K562 (cell line): ENCODE measurements around the gene CCDC136. TPM values are rescaled to one million over a fixed set of nuclear protein-coding genes. Genes with fewer than 3 reads are reported as not detected.
A peak's percentile ranks its signal among the peaks of the same experiment; 100 is the strongest.

Source experiments
- ATAC-seq: fragments of 200-7000 bp; cut with Tn5 transposase; 3 replicates; pipeline ENCODE4 v1.9.1; 2020; ENCODE audit warnings: moderate library complexity
- BruUV-seq: library from RNA; stranded (reverse); fragments of 400-500 nt; replicated peaks from 2 replicates; lab custom pipeline; 2021; lab: Mats Ljungman, UMichigan
- CTCF ChIA-PET: fragments of 300-600 bp; formaldehyde crosslinking; extraction: SDS; loops from one replicate; lab custom pipeline; 2021; ENCODE audit warnings: low intra/inter-chr PET ratio; lab: Yijun Ruan, JAX
- POLR2A ChIA-PET: fragments of 300-600, 350-650 bp; sonication (Branson Sonifier 250); formaldehyde crosslinking; extraction: SDS; loops from one replicate; lab custom pipeline; 2021; ENCODE audit warnings: antibody characterized with exemption, inconsistent platforms; lab: Yijun Ruan, JAX
- DNase-seq, 4 experiments: peaks; one replicate each; pipeline versions ENCODE4 v3.0.0 to v3.0.0-alpha.2; 2011 to 2018; ENCODE audit warnings: low spot score in 3 of 4, mixed read lengths in 3 of 4; ENCODE audit errors: extremely low read depth in 1 of 4
- FAIRE-seq: peaks from 2 replicates; lab custom pipeline; 2011; peaks lifted over from hg19 to GRCh38; lab: Jason Lieb, UNC
- H2AFZ ChIP-seq: 2 replicates; pipeline ENCODE4 v1.6.0; 2011; ENCODE audit warnings: low read depth, low read length, control low read depth, inconsistent platforms
- H3K27ac ChIP-seq: fragments of 200-600 bp; 3 replicates; pipeline ENCODE4 v1.8.0; 2011; ENCODE audit warnings: low read depth, mild to moderate bottlenecking, control low read depth, inconsistent platforms, low read length, moderate library complexity, mixed read lengths; ENCODE audit errors: extremely low read depth
- H3K27me3 ChIP-seq, 2 experiments: fragments of 300-600 bp in 1 of 2; 2 replicates in 1 of 2; 3 replicates in 1 of 2; pipeline versions ENCODE4 v1.6.0 to v1.8.0; 2011; ENCODE audit warnings: inconsistent platforms in 2 of 2, low read length in 2 of 2, mild to moderate bottlenecking in 1 of 2, mixed read lengths in 1 of 2, moderate library complexity in 1 of 2; ENCODE audit not compliant: control insufficient read depth in 2 of 2, insufficient read depth in 2 of 2
- H3K36me3 ChIP-seq: fragments of 300-600 bp; 3 replicates; pipeline ENCODE4 v1.8.0; 2011; ENCODE audit warnings: mild to moderate bottlenecking, low read length, inconsistent platforms; ENCODE audit not compliant: control insufficient read depth, insufficient read depth
- H3K4me1 ChIP-seq, 2 experiments: fragments of 200-600 bp in 1 of 2; replicated peaks in 1 of 2; 2 replicates in 1 of 2; 3 replicates in 1 of 2; pipeline versions ENCODE4 v1.5.1 to v1.8.0; 2011; ENCODE audit warnings: inconsistent platforms in 2 of 2, low read length in 2 of 2, mild to moderate bottlenecking in 1 of 2, mixed read lengths in 1 of 2, moderate library complexity in 1 of 2; ENCODE audit not compliant: control insufficient read depth in 2 of 2, insufficient read depth in 2 of 2
- H3K4me2 ChIP-seq: 2 replicates; pipeline ENCODE4 v1.6.1; 2011; ENCODE audit warnings: low read length, control low read depth, inconsistent platforms, mixed read lengths; ENCODE audit not compliant: insufficient read depth
- H3K4me3 ChIP-seq: fragments of 200-600 bp; sonication (generic), shearing (Covaris generic); 2 replicates; pipeline ENCODE4 v1.5.1; 2016; ENCODE audit warnings: control low read depth, inconsistent platforms
- H3K79me2 ChIP-seq: fragments of 200-600 bp; 3 replicates; pipeline ENCODE4 v1.8.0; 2011; ENCODE audit warnings: low read length, inconsistent platforms; ENCODE audit not compliant: control insufficient read depth, insufficient read depth
- H3K9ac ChIP-seq, 2 experiments: 2 replicates each; pipeline versions ENCODE4 v1.6.0 to v1.6.1; 2011; ENCODE audit warnings: low read depth in 2 of 2, low read length in 2 of 2, control low read depth in 1 of 2, inconsistent platforms in 1 of 2, mild to moderate bottlenecking in 1 of 2, mixed read lengths in 1 of 2; ENCODE audit not compliant: insufficient read depth in 1 of 2
- H3K9me1 ChIP-seq: one replicate; pipeline ENCODE4 v1.6.0; 2011; ENCODE audit warnings: inconsistent platforms, mild to moderate bottlenecking, low read length, moderate library complexity; ENCODE audit not compliant: control insufficient read depth, insufficient read depth
- H3K9me3 ChIP-seq: replicated peaks from 2 replicates; pipeline ENCODE4 v1.5.1; 2011; ENCODE audit warnings: low read depth, low read length, inconsistent platforms; ENCODE audit not compliant: control insufficient read depth, insufficient read depth
- H4K20me1 ChIP-seq: replicated peaks from 2 replicates; pipeline ENCODE4 v1.6.1; 2011; ENCODE audit warnings: low read length, inconsistent platforms, mixed read lengths; ENCODE audit not compliant: control insufficient read depth, insufficient read depth
- DMBX1 ChIP-seq: fragments of 250-450 bp; sonication (Bioruptor Pico); IDR thresholded peaks from 2 replicates; pipeline ENCODE4 v1.8.0; 2022; ENCODE audit warnings: inconsistent platforms, mild to moderate bottlenecking, moderate library complexity, borderline replicate concordance
- HEY1 ChIP-seq: fragments of 250-450 bp; sonication (Bioruptor Pico); IDR thresholded peaks from 2 replicates; pipeline ENCODE4 v1.5.0; 2020; ENCODE audit warnings: mild to moderate bottlenecking, moderate library complexity, borderline replicate concordance
- KLF1 ChIP-seq: fragments of 450-650 bp; IDR thresholded peaks from 2 replicates; pipeline ENCODE4 v1.6.1; 2016; ENCODE audit warnings: missing genetic modification characterization, missing compliant biosample characterization
- NRF1 ChIP-seq, 2 experiments: fragments of 450-650 bp; IDR thresholded peaks in 1 of 2; conservative IDR thresholded peaks in 1 of 2; 2 replicates each; pipeline ENCODE4 v1.6.1; 2014; ENCODE audit warnings: mild to moderate bottlenecking in 2 of 2
- PCBP2 ChIP-seq: fragments of 200-400 bp; formaldehyde crosslinking; IDR thresholded peaks from 2 replicates; pipeline ENCODE4 v1.6.1; 2018; ENCODE audit warnings: low read length, low read depth, mild to moderate bottlenecking, moderate library complexity; ENCODE audit not compliant: poor library complexity, severe bottlenecking
- POLR2G ChIP-seq: fragments of 200-400 bp; formaldehyde crosslinking; IDR thresholded peaks from 2 replicates; pipeline ENCODE4 v1.6.1; 2017; ENCODE audit warnings: low read depth, mild to moderate bottlenecking, antibody characterized with exemption, low read length, moderate library complexity
- RBFOX2 ChIP-seq: fragments of 200-400 bp; formaldehyde crosslinking; IDR thresholded peaks from 2 replicates; pipeline ENCODE4 v1.6.1; 2017; ENCODE audit warnings: low read depth, mild to moderate bottlenecking, low read length, moderate library complexity
- RHOXF2B ChIP-seq: fragments of 250-450 bp; sonication (Bioruptor Pico); conservative IDR thresholded peaks from 2 replicates; pipeline ENCODE4 v1.5.1; 2021
- ZBTB7A ChIP-seq: IDR thresholded peaks from 2 replicates; pipeline ENCODE4 v1.6.1; 2011; ENCODE audit warnings: low read depth, mild to moderate bottlenecking, low read length, moderate library complexity, borderline replicate concordance; ENCODE audit not compliant: control insufficient read depth
- ZNF140 ChIP-seq: fragments of 250-450 bp; sonication (Bioruptor Pico); IDR thresholded peaks from 2 replicates; pipeline ENCODE4 v1.8.0; 2021; ENCODE audit warnings: moderate library complexity, mild to moderate bottlenecking, inconsistent platforms
- ZNF197 ChIP-seq: fragments of 200-800 bp; sonication (Bioruptor generic); IDR thresholded peaks from 2 replicates; pipeline ENCODE4 v1.6.1; 2016; ENCODE audit warnings: low read depth, missing genetic modification characterization, missing compliant biosample characterization
- ZNF75A ChIP-seq: fragments of 450-650 bp; formaldehyde crosslinking; IDR thresholded peaks from 2 replicates; pipeline ENCODE4 v1.4.0; 2020; ENCODE audit warnings: mild to moderate bottlenecking
- WGBS: fragments of 100-300 bp; shearing (Covaris generic); methylation state at CpG from one replicate; pipeline ENCODE4 v1.1.6; 2016; ENCODE audit warnings: low coverage, mixed read lengths; ENCODE audit not compliant: insufficient coverage; ENCODE audit errors: missing lambda C conversion rate; 5-methylcytosine and 5-hydroxymethylcytosine counted together
- in situ Hi-C: fragments of 300-500 bp; cut with MboI; formaldehyde crosslinking; loops from 4 replicates; pipeline ENCODE4 v1.15.0; 2018; ENCODE audit warnings: inconsistent platforms, mixed read lengths
- intact Hi-C: fragments of 100-400 bp; cut with micrococcal nuclease; formaldehyde crosslinking; loops from 2 replicates; pipeline ENCODE4 v1.14.2; 2022
- polyA plus RNA-seq, 8 experiments: library from polyadenylated mRNA; depleted of rRNA in 4 of 8; stranded (reverse) in 5 of 8; unstranded in 3 of 8; fragments of >200 nt; fragmentation: Nextera tagmentation in 2 of 8; fragmentation: Illumina TruSeq in 1 of 8; extraction: Ambion mirVana in 2 of 8; extraction: Trizol in 1 of 8; gene quantifications; 2 replicates each; pipeline versions ENCODE4 v1.2.1 to v1.2.3, GENCODE V29; 2011 to 2014; ENCODE audit warnings: inconsistent platforms in 1 of 8, missing spikeins in 1 of 8
- total RNA-seq, 7 experiments: library from RNA; depleted of rRNA in 6 of 7; stranded (reverse); fragments of >200 nt in 6 of 7; fragmentation: Illumina TruSeq in 2 of 7; extraction: Trizol in 2 of 7; gene quantifications; 2 replicates each; pipeline versions ENCODE4 v1.2.1 to v1.2.3, GENCODE V29; 2011 to 2021; ENCODE audit warnings: low replicate concordance in 1 of 7

Gene CCDC136
- total and polyA plus RNA-seq, 9 of the 15 experiments (the other 6 are each of a cell fraction or from before 2014, with no cell fraction given): 2.4 to 40.8 (median 26.5) TPM

GRCh38 chr7:128869944-128870285 lies 78.1 kb downstream of the CCDC136 start:
- Histone ChIP-seq H3K9ac (no peak overlapping the region), H4K20me1 (no peaks in the 10 kb centered on the region; the same call in 1 of the 2 replicates), H3K79me2 (peaks cover 17% of the 10 kb centered on the region), H2AFZ (no peak overlapping the region), H3K9me3 (no peaks in the 10 kb centered on the region), H3K4me1 (peaks cover 0 to 38% of the 10 kb centered on the region in 2 experiments; a peak in 3 of 5 replicates), H3K27me3 (no peaks in the 10 kb centered on the region), H3K36me3 (peaks cover 35% of the 10 kb centered on the region), H3K27ac (no peak overlapping the region), H3K9me1 (no peaks in the 10 kb centered on the region), H3K4me2 (no peak overlapping the region), H3K4me3 (no peak overlapping the region)
- in situ Hi-C loops (no loop called here), intact Hi-C loops (no loop called here)
- FAIRE-seq: no peak
- TF ChIP-seq ZNF140 (CRISPR knock-in tag) (no peak), RHOXF2B (CRISPR knock-in tag) (no peak), ZNF75A (no peak), PCBP2 (no peak), HEY1 (no peak), ZBTB7A (0 out of 2 replicates have a peak, but pooled peaks have one; percentile 1), DMBX1 (CRISPR knock-in tag) (no peak), NRF1 (conservative IDR thresholded peaks at IDR 0.05 in 1 of 2, IDR thresholded peaks at IDR 0.05 in 1 of 2) (no peak), KLF1 (tag) (no peak), POLR2G (peak; percentile 11), ZNF197 (CRISPR knock-in tag) (no peak), RBFOX2 (0 out of 2 replicates have a peak, but pooled peaks have one; percentile 3)
- no TSS peak for BruUV-seq
- POLR2A ChIA-PET: interaction anchor here (0.6 kb wide), 1 partner anchor 95 kb away, joined by 3 read pairs; no protein-coding TSS in a partner anchor
- CTCF ChIA-PET: no interaction called here
- WGBS: 89% methylated on average over 14 of the region's 30 CpGs
- DNase-seq: no peak
- no peak for ATAC-seq
